Subcutaneous abdominal adipose tissue (tissue), 5 donors: ENCODE results near the gene PROSER1.

Experiments
- H3K27ac ChIP-seq: one replicate; pipeline ENCODE4 v1.7.0; 2013; ENCODE audit warnings: low read depth, mild to moderate bottlenecking, inconsistent platforms, low read length, moderate library complexity
- H3K27me3 ChIP-seq, 5 donors: one replicate each; pipeline ENCODE4 v1.7.0; 2013; ENCODE audit warnings: low read length in 5 of 5, inconsistent platforms in 1 of 5; ENCODE audit not compliant: control insufficient read depth in 5 of 5, insufficient read depth in 4 of 5
- H3K36me3 ChIP-seq, 5 donors: one replicate each; pipeline ENCODE4 v1.7.0; 2013; ENCODE audit warnings: low read length in 5 of 5; ENCODE audit not compliant: control insufficient read depth in 5 of 5, insufficient read depth in 5 of 5
- H3K4me1 ChIP-seq, 5 donors: one replicate each; pipeline ENCODE4 v1.7.0; 2013; ENCODE audit warnings: low read length in 5 of 5, mild to moderate bottlenecking in 3 of 5, moderate library complexity in 1 of 5; ENCODE audit not compliant: control insufficient read depth in 5 of 5, insufficient read depth in 5 of 5
- H3K4me3 ChIP-seq, 5 donors: one replicate each; pipeline ENCODE4 v1.7.0; 2013; ENCODE audit warnings: low read length in 5 of 5, low read depth in 1 of 5
- H3K9ac ChIP-seq, 5 donors: one replicate each; pipeline ENCODE4 v1.7.0; 2013; ENCODE audit warnings: low read length in 5 of 5, mild to moderate bottlenecking in 4 of 5, moderate library complexity in 3 of 5
- H3K9me3 ChIP-seq, 5 donors: one replicate each; pipeline ENCODE4 v1.7.0; 2013; ENCODE audit warnings: low read length in 5 of 5; ENCODE audit not compliant: control insufficient read depth in 5 of 5
- donor health status: healthy.
- donor health status: healthy.
- donor health status: healthy.
- donor health status: healthy.
- donor health status: healthy.

PROSER1 gene

DNA sequence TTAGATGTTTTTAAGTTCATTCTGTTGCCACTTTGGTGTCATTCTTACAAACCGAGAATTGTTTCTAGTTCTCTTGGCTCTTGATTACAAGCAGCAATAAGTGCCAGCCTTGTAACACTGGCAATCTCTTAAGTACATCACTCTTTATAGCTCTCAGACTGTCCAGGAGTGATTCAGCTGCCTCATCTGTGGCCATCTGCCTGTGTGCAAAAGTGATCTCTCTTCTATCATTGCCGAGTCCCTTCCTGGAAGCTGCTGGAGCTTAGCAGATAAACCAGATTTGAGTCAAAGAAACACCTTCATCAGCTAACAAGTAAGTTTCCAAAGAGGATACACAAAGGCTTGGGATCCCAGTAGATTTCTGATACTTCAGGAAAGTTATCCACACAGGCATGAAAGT, 70.4 kb downstream of the PROSER1 start:
- no peak overlapping the region for H3K9ac ChIP-seq
- H3K4me3 ChIP-seq: no peak overlapping the region
- no peak overlapping the region for H3K27ac ChIP-seq

DNA sequence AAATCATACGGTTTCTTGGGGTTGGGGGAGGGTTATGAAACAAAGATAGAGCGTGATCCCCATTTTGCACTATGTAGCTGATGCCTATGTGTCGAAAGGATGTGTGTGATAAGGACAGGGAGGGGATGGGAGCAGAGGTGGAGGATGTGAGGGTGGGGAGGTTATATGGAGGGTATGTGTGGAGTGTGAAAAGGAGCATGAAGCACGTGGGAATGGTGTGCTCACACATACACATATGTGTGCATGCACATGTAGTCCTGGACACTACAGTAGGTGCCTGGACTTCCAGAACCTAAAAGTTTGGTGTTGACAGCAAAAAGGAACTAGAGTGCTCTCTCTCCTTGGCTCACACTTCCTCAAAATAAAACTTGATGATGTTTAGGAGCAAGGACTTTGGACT, 72.6 kb downstream of the PROSER1 start:
- Histone ChIP-seq H3K27me3 (no peaks in the 10 kb centered on the region), H3K36me3 (no peaks in the 10 kb centered on the region), H3K9ac (no peak overlapping the region), H3K27ac (no peak overlapping the region), H3K4me1 (no peaks in the 10 kb centered on the region), H3K9me3 (peaks cover 0 to 6% (median 4%) of the 10 kb centered on the region in 5 donors), H3K4me3 (no peak overlapping the region)

More for the DNA sequence above, 70.4 kb downstream of the PROSER1 start:
- Histone ChIP-seq H3K4me1 (no peaks in the 10 kb centered on the region), H3K9me3 (no peaks in the 10 kb centered on the region), H3K36me3 (no peaks in the 10 kb centered on the region), H3K27me3 (no peaks in the 10 kb centered on the region)

DNA sequence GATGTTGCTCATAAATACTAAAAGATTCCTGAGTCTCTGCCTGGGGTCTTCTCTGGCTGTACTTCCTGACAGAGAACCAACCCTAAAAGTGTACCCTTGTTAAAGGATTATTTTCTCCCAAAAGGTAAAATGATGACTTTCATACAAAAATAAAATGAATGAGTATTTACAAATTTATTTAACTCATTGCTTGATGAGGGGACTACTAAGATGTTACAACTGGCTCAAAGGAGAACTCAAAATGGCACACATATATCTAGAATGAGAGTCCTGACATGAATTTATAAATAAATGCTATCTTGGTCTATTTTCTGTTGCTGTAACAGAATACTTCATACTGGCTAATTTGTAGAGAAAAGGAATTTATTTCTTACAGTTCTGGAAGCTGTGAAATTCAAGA, 77.7 kb downstream of the PROSER1 start:
- Histone ChIP-seq H3K36me3 (no peaks in the 10 kb centered on the region), H3K9ac (no peak overlapping the region), H3K4me3 (no peak overlapping the region), H3K27me3 (no peaks in the 10 kb centered on the region), H3K4me1 (no peaks in the 10 kb centered on the region), H3K27ac (no peak overlapping the region), H3K9me3 (peaks cover 0 to 12% (median 4%) of the 10 kb centered on the region in 5 donors)
